ENCODE results near the gene FRMD4A.
"Not testable (repeated sequence)": the region's sequence is repeated elsewhere in the genome, so short reads cannot be mapped to it uniquely, and the experiment has no call there.

The FRMD4A gene

DNA sequence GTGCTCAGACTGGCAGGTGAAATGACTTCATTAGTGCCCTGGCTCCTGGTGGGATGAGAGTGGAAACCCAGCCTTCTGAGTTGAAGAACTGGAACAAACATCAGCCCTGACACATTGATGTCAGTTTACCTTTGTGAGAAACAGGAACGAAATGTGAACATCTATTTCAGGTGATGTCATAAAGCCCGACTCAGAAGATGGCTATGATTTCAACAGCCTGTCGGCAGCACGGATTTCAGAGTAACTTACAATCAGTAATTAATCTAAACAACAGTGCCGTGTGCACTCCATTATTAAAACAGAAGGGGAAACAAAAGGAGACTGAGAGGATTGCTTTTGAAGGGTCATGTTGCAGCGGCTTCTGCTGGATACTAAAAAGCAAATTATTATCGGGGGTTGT, 243.2 kb downstream of the FRMD4A start:
- no peak for DNase-seq

DNA sequence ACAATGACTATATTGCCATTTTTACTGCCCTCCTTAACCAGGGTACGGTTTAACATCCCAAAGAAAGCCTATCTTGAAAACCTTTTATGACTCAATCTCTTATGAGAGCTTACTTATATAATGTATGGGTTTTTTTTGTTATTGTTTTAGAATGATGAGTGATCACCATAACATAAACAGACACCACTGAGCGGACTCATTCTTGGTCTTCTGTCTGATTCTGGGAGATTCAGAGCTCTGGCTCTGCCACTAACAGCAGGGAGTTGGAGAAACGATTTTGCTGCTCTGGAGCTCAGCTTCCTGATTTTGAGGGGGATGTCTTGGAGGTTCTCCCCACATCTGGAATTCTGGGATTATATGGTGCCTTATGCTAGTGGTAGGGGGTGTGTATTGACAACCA, 244.1 kb downstream of the FRMD4A start:
- DNase-seq: peak; percentile 69

DNA sequence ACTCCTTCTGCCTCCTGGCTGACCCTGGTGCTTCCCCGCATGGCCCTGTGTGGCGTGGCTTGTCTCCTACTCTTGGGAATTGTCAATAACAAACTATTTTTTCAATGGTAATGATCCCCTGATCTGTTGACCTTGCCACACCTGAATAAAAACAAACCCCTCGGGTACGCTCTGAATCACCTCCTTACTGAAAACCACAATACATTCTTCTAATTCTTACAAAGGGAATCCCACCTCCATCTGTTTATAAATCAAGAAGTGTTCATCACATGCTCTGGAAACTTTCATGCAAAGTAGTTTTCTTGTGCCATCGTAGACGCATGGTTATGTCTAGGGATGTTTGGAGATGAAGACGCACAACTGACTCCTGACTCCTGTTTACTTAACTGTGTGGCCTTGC, 245.8 kb downstream of the FRMD4A start:
- DNase-seq: peak; percentile 53

DNA sequence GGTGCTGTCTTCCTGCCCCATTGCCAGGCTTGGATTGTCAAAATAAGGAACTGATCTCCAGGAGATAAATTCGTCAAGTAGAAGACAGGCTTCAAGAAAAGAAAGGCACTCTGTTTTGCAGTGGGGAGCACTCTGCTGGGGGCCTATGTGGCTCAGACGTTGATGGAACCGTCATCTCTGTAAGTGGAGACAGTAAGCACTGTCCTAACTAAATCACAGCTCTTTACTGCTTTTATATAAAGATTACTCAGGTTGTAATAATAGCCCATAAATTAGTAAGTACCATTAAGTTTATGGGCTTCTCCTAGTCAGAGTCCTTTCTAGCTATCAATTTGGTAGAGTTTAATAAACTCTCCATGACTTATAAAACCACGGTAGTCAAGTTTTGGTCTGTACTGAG, 249.9 kb downstream of the FRMD4A start:
- no peak for DNase-seq

DNA sequence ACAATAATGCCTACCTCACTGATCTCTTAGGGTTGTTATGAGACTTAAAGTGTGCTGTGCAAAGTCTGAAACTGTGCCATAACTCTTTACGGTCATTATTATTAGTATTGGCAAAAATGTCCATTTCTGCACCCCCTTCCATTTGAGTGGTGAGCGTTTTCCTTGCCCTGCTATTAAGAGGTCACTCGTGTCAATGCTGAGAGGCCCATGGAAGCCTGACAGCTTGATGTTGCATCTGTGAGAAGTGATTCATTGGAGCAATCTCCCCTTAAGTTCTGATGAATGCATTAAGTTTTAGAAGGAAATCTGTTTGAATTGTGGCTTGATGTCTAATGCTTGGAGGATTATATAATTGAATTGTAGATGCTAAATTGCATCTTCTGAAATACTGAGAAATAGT, 253.3 kb downstream of the FRMD4A start:
- DNase-seq: no peak

DNA sequence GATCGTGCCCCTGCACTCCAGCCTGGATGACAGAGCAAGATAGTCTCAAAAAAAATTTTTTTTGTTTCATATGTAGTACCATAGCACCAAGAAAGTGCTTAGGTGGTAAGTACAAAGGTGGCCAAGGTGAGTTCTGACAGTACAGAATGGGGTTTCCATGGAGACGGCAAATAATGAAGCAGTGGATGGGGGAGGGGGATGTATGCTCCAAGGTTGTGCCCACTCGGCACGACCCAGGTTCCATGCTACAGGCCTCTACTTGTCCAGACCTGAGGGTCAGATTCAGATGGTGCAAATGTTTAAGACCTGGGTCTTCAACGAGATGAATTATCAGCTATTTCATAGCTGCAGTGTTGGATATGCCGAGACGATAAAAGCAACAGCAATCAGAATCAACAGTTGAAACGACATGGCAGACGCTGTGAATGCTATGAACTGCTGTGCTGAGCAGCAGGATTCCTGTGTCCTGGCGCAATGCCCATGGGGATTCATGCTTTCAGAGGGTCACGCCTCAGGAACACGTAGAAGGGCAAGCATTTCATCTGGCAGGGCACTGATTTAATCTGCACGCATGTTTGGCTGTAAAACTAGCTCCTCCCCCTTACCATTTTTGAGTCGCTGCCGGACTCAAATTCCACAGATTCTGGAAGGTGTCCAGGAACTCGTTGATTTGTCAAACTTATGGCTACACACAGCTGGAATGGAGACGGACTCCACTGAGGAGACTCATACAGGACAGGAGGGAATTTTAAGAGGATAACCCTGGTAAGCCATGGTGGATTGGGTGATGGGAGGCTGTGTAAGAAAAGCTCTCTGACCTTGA, 256.5 kb downstream of the FRMD4A start:
- DNase-seq: peak; percentile 100

DNA sequence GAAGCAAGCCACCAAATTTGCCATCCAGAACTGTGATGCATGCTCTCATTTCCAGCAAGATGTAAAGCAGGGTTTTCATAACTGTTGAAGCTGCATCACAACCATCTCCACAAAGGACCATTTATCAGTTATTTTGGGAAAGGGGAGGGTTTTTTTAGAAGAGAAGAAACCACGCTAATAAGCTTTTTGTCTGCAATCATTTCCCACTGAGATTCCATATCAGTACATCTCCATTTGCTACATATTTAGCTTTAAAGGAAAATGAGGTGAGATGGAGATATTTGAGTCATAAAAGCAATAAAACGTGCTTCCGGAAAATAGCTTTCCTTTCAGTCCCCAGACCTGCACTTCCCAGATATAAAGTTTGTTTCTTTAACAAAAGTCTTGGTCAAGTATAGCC, 258.2 kb downstream of the FRMD4A start:
- DNase-seq: peak; percentile 53

DNA sequence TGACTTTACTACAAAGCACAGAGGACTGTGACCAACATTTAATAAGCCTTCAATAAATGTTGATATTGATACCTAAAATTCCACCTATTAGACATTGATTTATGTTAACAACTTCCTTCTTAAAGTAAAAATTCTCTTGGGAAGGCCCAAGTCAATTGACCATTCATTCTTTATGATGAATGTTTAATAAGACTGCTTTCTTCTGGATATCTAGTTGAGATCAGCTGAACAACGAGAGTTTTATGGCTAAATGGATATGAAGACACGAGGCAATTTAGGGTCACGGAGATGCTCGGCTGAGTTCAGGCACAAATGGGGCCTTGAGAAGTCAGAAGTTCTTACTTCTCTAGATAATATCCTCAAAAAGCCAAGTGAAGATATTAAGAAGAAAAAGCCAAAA, 258.8 kb downstream of the FRMD4A start:
- DNase-seq: no peak

DNA sequence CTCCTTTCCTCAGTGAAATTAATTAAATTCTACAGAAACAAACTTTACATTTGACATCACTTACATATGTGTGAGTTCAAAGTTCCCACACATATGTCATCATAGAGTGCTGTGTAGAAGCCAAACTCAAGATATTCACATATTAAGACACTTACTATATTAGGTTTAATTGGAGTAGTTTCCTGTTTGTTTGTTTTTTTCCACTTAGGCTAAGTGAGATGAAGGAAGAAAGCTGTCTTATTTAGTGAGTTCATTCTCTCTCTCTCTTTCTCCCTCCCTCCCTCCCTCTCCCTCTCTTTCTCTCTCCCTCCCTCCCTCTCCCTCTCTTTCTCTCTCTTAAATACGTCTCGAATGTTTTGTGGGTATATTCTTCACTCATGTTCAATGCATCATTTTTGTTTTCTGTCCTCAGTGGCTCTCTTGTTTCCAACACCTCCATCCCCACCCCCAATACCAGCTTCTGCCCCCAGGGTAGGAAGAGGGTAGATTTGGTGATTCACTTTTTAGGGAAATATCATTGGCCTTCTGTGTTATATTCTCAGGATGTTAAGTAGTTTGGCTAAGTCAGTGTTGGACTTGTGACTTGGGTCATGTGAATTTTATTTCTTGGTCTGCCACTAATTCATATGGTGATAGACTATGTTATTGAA, 262.0 kb downstream of the FRMD4A start:
- DNase-seq: no peak

DNA sequence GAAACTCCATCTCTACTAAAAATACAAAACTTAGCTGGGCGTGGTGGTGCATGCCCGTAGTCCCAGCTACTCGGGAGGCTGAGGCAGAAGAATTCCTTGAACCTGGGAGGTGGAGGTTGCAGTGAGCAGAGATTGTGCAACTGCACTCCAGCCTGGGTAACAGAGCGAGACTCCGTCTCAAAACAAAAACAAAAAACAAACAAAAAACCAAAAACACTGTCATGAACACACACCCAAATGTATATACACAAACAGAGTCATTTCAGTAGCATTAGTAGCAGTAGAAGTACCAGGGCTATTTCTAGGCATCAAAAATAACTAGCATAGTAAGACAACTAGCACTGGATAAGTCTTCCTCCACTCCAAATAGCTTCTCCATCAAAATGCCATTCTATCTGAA, 263.1 kb downstream of the FRMD4A start:
- not testable (repeated sequence) for DNase-seq

DNA sequence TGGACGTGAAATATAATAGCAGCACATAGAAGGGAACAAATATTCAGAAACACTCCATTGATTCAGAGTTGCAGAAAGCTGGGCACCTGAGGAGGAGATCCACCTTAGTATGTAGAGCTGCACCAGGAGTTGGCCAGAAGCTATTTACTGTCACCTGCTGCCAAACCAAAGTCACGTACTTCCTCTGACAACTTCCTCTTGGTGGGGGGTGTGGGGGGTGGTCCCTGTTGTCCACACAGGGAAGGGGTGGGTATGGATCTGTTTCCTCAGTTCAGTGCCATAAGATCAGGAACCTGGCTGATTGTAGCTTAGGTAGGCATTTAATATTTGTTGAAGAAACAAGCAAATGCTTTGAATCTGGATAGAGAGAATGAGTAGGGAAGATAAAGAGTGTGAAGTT, 264.6 kb downstream of the FRMD4A start:
- no peak for DNase-seq

DNA sequence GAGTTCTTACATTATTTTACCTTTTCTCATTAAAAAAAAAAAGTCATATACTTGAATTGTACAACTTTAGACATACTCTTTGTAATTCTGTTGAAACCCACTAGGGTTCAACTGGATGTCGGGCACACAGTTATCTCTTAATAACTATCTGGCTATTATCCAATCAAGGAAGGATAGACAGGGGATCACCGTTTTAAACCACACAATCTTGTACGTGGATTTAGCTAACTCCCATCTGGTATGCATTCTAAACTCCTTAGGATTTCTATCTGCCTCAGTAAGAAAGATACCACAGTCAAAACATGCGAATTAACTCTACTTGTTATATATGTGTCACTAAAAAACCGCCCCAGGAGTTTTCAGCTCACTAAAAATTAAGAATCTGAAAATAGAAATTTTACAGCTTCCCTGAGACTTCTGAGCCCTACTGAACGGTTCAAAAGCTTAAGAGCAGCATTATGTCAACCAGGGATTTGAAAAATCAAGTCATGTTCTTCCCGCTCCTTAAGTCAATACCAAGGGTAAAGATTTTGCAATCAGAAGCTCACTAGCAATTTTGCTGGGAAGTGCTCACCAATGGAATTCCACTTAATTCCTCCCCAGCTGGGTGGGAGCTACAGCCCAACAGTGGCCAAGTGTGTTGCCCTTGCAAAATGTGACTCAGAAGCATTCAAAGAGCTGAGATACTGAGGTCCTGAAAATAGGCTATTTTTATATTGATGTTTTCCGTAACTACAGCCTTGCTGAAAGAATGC, 267.0 kb downstream of the FRMD4A start:
- DNase-seq: peak; percentile 93

DNA sequence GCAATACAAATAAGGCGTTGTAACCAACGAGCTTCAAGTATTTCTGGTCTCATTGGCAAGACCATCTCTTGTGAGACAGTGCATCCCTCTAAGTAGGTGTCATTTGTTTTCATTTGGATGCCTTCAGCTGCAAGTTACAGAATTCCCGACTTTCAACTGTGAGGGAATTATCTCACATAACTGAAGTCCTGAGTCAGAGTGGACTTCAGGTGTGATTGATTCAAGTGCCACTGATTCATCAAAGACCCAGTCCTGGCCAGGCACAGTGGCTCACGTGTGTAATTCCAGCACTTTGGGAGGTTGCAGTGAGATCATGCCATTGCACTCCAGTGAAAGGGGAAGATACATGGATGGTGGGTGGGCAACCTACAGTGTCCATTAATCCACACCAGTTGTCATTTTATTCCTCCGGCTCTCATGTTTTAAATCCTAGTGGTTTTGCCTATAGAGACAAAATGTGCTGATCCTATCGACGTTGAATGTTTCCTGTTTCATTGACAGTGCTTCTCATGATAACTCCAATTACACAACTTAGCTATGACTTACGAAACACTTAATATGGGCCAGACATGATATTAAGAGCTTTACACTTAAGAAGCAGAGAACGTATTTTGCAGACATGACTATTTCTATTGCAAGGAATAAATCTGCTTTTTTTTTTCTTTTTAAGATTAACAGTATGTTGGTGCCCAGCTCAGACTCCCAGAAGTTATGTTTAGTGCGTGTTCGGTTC, 268.0 kb downstream of the FRMD4A start:
- DNase-seq: peak; percentile 55

DNA sequence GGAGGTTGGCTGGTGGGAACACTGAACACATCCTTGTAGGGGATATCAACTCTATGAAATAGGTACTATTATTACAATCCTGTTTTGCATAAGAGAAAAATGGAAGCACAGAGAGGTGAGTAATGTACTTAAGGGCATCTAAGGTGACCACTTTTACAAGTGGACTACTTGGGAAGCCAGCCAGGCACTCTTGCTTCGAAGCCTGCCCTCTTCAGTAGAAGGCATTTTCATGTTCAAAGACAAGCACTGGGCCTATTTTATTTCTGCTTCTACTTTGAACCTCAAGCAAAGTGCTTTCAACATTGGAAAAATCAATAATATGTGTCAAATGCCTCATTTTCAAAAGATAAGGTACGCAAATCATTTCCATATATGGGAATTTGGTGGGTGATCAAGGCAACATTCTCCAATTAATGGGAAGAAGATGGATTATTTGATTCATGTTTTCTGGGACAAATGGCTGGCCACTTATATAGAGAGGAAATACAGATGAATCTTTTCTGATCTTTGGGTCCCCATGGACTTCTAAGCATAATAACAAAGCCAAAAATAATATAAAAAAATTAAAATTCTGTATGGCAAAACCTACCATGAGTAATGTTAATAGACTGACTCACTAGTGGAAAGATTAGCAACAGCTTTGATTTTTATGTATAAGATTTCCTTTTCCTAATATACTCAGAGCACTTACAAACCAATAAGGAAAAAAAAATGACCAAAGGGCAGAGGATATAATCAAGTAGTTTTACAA, 270.2 kb downstream of the FRMD4A start:
- DNase-seq: no peak

DNA sequence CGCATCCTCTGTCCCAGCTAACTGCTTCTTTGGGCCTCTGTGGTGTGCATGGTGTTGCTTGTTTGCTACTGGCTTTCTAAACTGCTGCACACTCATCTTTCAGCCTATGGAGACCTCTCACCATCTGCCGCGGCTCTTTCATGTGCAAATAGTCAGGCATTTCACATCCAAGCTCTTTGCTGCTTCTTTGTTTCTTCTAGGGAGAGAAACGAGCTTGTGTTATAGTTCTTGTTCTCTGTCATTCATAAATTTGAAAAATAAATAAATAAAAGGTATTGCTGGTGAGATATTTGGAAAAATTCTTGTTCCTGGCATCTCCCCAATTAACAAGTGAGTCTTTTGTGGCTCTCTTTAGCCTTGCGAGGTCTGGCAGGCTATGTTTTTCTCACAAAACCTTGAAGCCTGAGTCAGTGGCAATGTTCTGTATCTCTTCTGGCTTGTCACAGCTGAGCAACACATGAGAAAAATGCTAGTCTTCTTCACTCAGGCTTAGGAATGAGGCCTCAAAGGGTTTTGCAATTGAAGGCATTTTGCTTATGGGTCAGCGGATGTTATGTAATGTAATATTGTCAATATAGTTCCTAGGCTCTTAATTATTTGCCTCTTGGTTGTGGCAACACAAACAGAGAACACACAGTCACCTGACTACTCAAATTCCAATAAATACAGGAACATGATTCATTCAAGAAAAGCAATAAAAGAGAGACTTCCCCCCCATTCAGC, 274.0 kb downstream of the FRMD4A start:
- peak; percentile 93 for DNase-seq

DNA sequence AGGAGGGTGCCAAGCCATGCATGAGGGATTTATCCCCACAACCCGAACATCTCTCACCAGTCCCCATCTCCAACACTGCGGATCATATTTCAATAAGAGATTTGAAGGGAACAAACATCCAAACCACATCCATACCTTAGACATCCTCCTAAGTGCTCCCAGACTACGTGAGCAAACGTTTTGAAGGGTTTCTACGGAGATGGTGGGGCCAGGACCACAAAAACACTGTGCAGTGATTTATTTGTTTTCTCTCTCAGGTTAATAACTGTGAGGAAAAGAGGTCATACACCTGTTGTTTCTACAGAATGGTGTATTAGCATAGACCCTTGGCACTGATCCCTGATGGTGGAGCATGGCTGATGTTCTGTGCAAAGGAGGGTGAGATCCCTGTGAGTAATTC, 277.8 kb downstream of the FRMD4A start:
- no peak for DNase-seq

DNA sequence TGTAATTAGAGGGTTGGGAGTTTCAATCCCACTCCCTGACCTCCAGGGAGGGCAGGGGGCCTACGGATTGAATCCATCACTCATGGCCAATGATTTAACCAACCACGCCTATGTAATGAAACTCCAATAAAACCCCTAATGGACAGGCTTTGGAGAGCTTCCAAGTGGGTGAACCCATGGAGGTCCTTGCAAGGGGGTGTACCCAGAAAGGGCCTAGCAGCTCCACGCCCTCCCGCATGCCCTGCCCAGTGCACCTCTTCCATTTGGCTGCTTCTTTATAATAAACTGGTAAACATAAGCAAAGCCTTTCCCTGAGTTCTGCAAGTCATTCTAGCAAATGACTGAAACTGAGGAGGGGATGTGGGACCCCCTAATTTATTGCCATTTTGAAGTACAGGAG, 280.1 kb downstream of the FRMD4A start:
- no peak for DNase-seq

DNA sequence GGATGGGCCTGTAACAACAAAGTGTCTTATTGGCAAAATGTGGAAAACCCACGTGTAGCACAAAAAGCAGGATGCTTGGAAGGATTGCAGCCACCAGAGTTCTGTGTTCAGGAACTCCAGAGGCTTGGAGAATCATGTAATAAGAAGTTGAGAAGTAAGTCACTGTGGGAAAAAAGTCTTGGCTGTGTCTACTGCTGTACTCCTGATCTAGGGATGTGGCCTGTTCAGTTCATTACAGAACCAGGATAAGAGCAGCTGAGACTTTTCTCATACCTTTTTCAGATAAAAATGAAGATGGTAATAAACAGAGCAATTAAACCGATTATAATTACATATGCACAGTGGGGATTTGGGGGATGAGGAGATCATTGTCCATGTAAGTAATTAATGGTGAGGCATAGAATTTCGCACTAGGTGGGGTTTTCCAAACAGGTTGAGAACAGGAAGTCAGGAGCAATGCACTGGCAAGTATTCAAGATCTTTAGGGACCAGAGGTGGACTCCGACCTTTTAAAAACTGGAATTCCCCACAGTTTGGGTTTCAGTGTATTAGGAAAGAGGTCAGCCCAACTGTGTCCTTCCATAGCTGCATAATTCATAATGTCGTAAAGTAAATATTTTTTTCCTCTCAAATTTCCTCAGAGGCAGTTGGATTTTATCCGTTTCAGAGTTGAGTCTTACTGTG, 281.7 kb downstream of the FRMD4A start:
- no peak for DNase-seq

DNA sequence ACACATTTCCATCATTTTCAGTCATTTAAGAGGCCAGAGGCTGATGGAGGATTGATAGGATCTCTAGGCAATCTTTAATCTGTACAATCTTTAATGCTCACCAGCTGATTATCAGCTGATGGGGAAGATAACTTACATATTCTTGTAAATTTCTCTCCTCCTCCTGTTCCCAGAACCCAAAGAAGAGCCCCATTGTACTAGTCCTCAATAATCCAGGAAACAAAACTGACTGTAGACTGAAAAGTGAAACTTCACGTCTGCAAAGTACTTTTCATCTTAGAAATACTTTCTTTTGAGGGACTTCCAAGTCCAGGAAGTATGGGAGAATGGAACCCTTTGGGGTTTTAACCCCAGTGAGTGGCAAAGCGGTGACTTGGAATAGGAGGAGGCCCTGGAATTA, 283.3 kb downstream of the FRMD4A start:
- no peak for DNase-seq

DNA sequence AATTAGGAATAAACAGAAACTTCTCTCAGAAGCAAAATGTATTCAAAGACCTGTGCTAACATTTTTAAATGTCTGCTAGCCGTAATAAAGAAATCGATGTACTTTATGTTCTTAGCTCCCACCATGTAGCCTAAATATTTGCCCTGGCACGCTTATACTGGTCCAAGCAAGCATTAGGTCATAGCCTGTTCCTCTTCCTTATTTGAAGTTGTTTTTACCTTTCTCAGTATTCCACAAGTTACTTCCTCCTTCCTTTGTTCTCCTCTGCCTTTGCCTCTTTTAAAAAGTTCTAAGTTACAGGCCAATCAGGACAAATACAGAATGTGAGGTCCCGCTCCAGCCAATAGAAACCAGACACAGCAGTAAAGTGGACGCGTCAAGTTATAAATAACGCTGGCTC, 288.7 kb downstream of the FRMD4A start:
- not testable (repeated sequence) for DNase-seq

Data from fibroblast of skin of right biceps (primary cell).